Measurements from ENCODE around the gene ECI2.
"Not testable (repeated sequence)": the region's sequence is repeated elsewhere in the genome, so short reads cannot be mapped to it uniquely, and the experiment has no call there.

The ECI2 gene

GRCh38 chr6:4145083-4145482 lies 9.7 kb upstream of the ECI2 start:
- DNase-seq (ENCODE audit: insufficient read length, low spot score) (no peak), FAIRE-seq (no peak)

- FAIRE-seq, result no peak
- DNase-seq (ENCODE audit: insufficient read length, low spot score), result no peak
Observed at GRCh38 chr6:4139272-4139671, 3.9 kb upstream of the ECI2 start.

- FAIRE-seq (no peak), DNase-seq (ENCODE audit: insufficient read length, low spot score) (no peak)
Observed at GRCh38 chr6:4138186-4138585, 2.8 kb upstream of the ECI2 start.

- FAIRE-seq (no peak), DNase-seq (ENCODE audit: insufficient read length, low spot score) (no peak)
Observed at GRCh38 chr6:4136354-4136831, 1.0 kb upstream of the ECI2 start.

GRCh38 chr6:4135665-4136353 lies 434 bp upstream of the ECI2 start:
- peak; percentile 87 for DNase-seq (ENCODE audit: insufficient read length, low spot score)
- FAIRE-seq, result peak; percentile 52

GRCh38 chr6:4133941-4134838 lies 1.2 kb downstream of the ECI2 start:
- no peak for DNase-seq (ENCODE audit: insufficient read length, low spot score)
- no peak for FAIRE-seq

GRCh38 chr6:4130357-4130987 lies 4.9 kb downstream of the ECI2 start:
- FAIRE-seq (no peak), DNase-seq (ENCODE audit: insufficient read length, low spot score) (no peak)

- DNase-seq (ENCODE audit: insufficient read length, low spot score), result no peak
Observed at GRCh38 chr6:4129446-4129845, 5.9 kb downstream of the ECI2 start.

GRCh38 chr6:4128748-4129147 lies 6.6 kb downstream of the ECI2 start:
- no peak for FAIRE-seq

More at GRCh38 chr6:4129446-4129845, 5.9 kb downstream of the ECI2 start:
- no peak for FAIRE-seq

GRCh38 chr6:4128072-4128471 lies 7.3 kb downstream of the ECI2 start:
- DNase-seq (ENCODE audit: insufficient read length, low spot score) (no peak), FAIRE-seq (no peak)

More at GRCh38 chr6:4128748-4129147, 6.6 kb downstream of the ECI2 start:
- DNase-seq (ENCODE audit: insufficient read length, low spot score), result no peak

GRCh38 chr6:4125933-4126864 lies 9.2 kb downstream of the ECI2 start:
- DNase-seq (ENCODE audit: insufficient read length, low spot score) (no peak), FAIRE-seq (no peak)

GRCh38 chr6:4125500-4125899 lies 9.9 kb downstream of the ECI2 start:
- DNase-seq (ENCODE audit: insufficient read length, low spot score) (no peak), FAIRE-seq (no peak)

- FAIRE-seq, result no peak
- no peak for DNase-seq (ENCODE audit: insufficient read length, low spot score)
Observed at GRCh38 chr6:4124351-4124750, 11.0 kb downstream of the ECI2 start.

GRCh38 chr6:4115741-4116140 lies 19.6 kb downstream of the ECI2 start:
- FAIRE-seq (no peak), DNase-seq (ENCODE audit: insufficient read length, low spot score) (no peak)

- FAIRE-seq, result no peak
- no peak for DNase-seq (ENCODE audit: insufficient read length, low spot score)
Observed at GRCh38 chr6:4114123-4114522, 21.3 kb downstream of the ECI2 start.

- DNase-seq (ENCODE audit: insufficient read length, low spot score), result no peak
- no peak for FAIRE-seq
Observed at GRCh38 chr6:4113649-4114048, 21.7 kb downstream of the ECI2 start.

GRCh38 chr6:4112366-4112765 lies 23.0 kb downstream of the ECI2 start:
- DNase-seq (ENCODE audit: insufficient read length, low spot score) (no peak), FAIRE-seq (no peak)

- not testable (repeated sequence) for DNase-seq (ENCODE audit: insufficient read length, low spot score); FAIRE-seq
Observed at GRCh38 chr6:4109363-4109815, 26.0 kb downstream of the ECI2 start.

GRCh38 chr6:4108561-4109093 lies 26.7 kb downstream of the ECI2 start:
- DNase-seq (ENCODE audit: insufficient read length, low spot score) (no peak), FAIRE-seq (no peak)

GRCh38 chr6:4107873-4108272 lies 27.5 kb downstream of the ECI2 start:
- no peak for FAIRE-seq
- DNase-seq (ENCODE audit: insufficient read length, low spot score), result no peak
